Posterior vena cava (tissue), 2 donors: ENCODE measurements around the gene CAMTA1. TPM values are rescaled to one million over a fixed set of nuclear protein-coding genes. Genes with fewer than 3 reads are reported as not detected.

Experiments used
- DNase-seq: peaks from one replicate; pipeline ENCODE4 v3.0.0-alpha.2; 2020; ENCODE audit warnings: low spot score
- intact Hi-C, 2 donors: fragments of 100-400 bp; cut with DNase I; formaldehyde crosslinking; loops; one replicate each; pipeline versions ENCODE4 v1.14.1 to v1.14.2; 2022 to 2023
- total RNA-seq, 2 donors: library from RNA; stranded (reverse); fragmentation: NEBNext Ultra II Directional; extraction: Animal tissue kit (Norgen Biotek cat#: 25700); gene quantifications; one replicate each; pipeline ENCODE4 v1.2.1, GENCODE V29; 2021
- donor health status: DM: yes; HTN: yes; CAD: no.
- donor health status: DM: yes; HTN: yes; CAD: no.

Gene CAMTA1
- total RNA-seq, 2 donors from 2014 or later = 65.1 to 76.4 TPM

GRCh38 chr1:6937048-6937447 is 151.8 kb downstream of the CAMTA1 start:
- DNase-seq = no peak
- intact Hi-C loops = no loop called here

GRCh38 chr1:6939363-6939762 is 154.1 kb downstream of the CAMTA1 start:
- DNase-seq = no peak
- intact Hi-C loops = no loop called here

GRCh38 chr1:6941786-6942185 is 156.5 kb downstream of the CAMTA1 start:
- DNase-seq = no peak
- intact Hi-C loops = no loop called here

GRCh38 chr1:6942990-6943389 is 157.7 kb downstream of the CAMTA1 start:
- intact Hi-C loops = no loop called here
- DNase-seq = no peak

- DNase-seq = no peak
- intact Hi-C loops = no loop called here
Measured at GRCh38 chr1:6944434-6944833, 159.2 kb downstream of the CAMTA1 start.

GRCh38 chr1:6947952-6948351 is 162.7 kb downstream of the CAMTA1 start:
- no peak for DNase-seq
- intact Hi-C loops = no loop called here

- no peak for DNase-seq
- intact Hi-C loops = no loop called here
Measured at GRCh38 chr1:6948416-6948815, 163.2 kb downstream of the CAMTA1 start.

- intact Hi-C loops = no loop called here
- no peak for DNase-seq
Measured at GRCh38 chr1:6948861-6949260, 163.6 kb downstream of the CAMTA1 start.

GRCh38 chr1:6950001-6950765 is 164.9 kb downstream of the CAMTA1 start:
- intact Hi-C loops = no loop called here
- DNase-seq = no peak

GRCh38 chr1:6951536-6951935 is 166.3 kb downstream of the CAMTA1 start:
- intact Hi-C loops = no loop called here
- no peak for DNase-seq

GRCh38 chr1:6953216-6953615 is 168.0 kb downstream of the CAMTA1 start:
- DNase-seq = no peak
- intact Hi-C loops = no loop called here

GRCh38 chr1:6953907-6954364 is 168.7 kb downstream of the CAMTA1 start:
- no peak for DNase-seq
- intact Hi-C loops = no loop called here

- no peak for DNase-seq
- intact Hi-C loops = no loop called here
Measured at GRCh38 chr1:6954591-6954990, 169.3 kb downstream of the CAMTA1 start.

GRCh38 chr1:6955357-6956094 is 170.3 kb downstream of the CAMTA1 start:
- intact Hi-C loops = no loop called here

GRCh38 chr1:6956488-6957159 is 171.4 kb downstream of the CAMTA1 start:
- DNase-seq = no peak

More at GRCh38 chr1:6955357-6956094, 170.3 kb downstream of the CAMTA1 start:
- no peak for DNase-seq

GRCh38 chr1:6957341-6957740 is 172.1 kb downstream of the CAMTA1 start:
- DNase-seq = no peak

More at GRCh38 chr1:6956488-6957159, 171.4 kb downstream of the CAMTA1 start:
- intact Hi-C loops = no loop called here

GRCh38 chr1:6958407-6959030 is 173.3 kb downstream of the CAMTA1 start:
- intact Hi-C loops = no loop called here
- no peak for DNase-seq

More at GRCh38 chr1:6957341-6957740, 172.1 kb downstream of the CAMTA1 start:
- intact Hi-C loops = no loop called here

- DNase-seq = no peak
Measured at GRCh38 chr1:6959491-6959890, 174.2 kb downstream of the CAMTA1 start.

GRCh38 chr1:6960291-6960811 is 175.1 kb downstream of the CAMTA1 start:
- no peak for DNase-seq
- intact Hi-C loops = no loop called here

More at GRCh38 chr1:6959491-6959890, 174.2 kb downstream of the CAMTA1 start:
- intact Hi-C loops = no loop called here
